ES-I3 (cell line): ENCODE results near the gene PLA2G15.

Experiments
- H3K36me3 ChIP-seq: 2 replicates; pipeline ENCODE4 v1.6.1; 2013; ENCODE audit warnings: mild to moderate bottlenecking, low read length, control low read depth, moderate library complexity; ENCODE audit not compliant: insufficient read depth
- H3K4me1 ChIP-seq: 2 replicates; pipeline ENCODE4 v1.6.1; 2013; ENCODE audit warnings: mild to moderate bottlenecking, control low read depth, low read length; ENCODE audit not compliant: insufficient read depth
- H3K9ac ChIP-seq: 2 replicates; pipeline ENCODE4 v1.6.1; 2013; ENCODE audit warnings: low read depth, mild to moderate bottlenecking, low read length, moderate library complexity
- H3K9me3 ChIP-seq: 2 replicates; pipeline ENCODE4 v1.6.1; 2013; ENCODE audit warnings: mild to moderate bottlenecking, low read length, moderate library complexity; ENCODE audit not compliant: control insufficient read depth, insufficient read depth

The PLA2G15 gene

GRCh38 chr16:68298907-68299561 is 53.9 kb downstream of the PLA2G15 start:
- Histone ChIP-seq H3K4me1 (peaks cover 3% of the 10 kb centered on the region), H3K9me3 (no peaks in the 10 kb centered on the region), H3K36me3 (peaks cover 29% of the 10 kb centered on the region), H3K9ac (no peak overlapping the region)

- Histone ChIP-seq H3K36me3 (peaks cover 30% of the 10 kb centered on the region), H3K4me1 (peaks cover 3% of the 10 kb centered on the region), H3K9me3 (no peaks in the 10 kb centered on the region), H3K9ac (no peak overlapping the region)
Measured at GRCh38 chr16:68299571-68300453, 54.6 kb downstream of the PLA2G15 start.

GRCh38 chr16:68300734-68301459 is 55.7 kb downstream of the PLA2G15 start:
- H3K36me3 ChIP-seq = peaks cover 40% of the 10 kb centered on the region
- H3K4me1 ChIP-seq = peaks cover 3% of the 10 kb centered on the region
- H3K9me3 ChIP-seq = no peaks in the 10 kb centered on the region
- H3K9ac ChIP-seq = no peak overlapping the region

GRCh38 chr16:68306633-68307032 is 61.5 kb downstream of the PLA2G15 start:
- Histone ChIP-seq H3K36me3 (peaks cover 16% of the 10 kb centered on the region), H3K9me3 (no peaks in the 10 kb centered on the region), H3K4me1 (peaks cover 6% of the 10 kb centered on the region; the same call in 1 of the 2 replicates), H3K9ac (no peak overlapping the region)

- Histone ChIP-seq H3K9me3 (no peaks in the 10 kb centered on the region), H3K9ac (peak overlapping the region; percentile 88), H3K36me3 (peaks cover 12% of the 10 kb centered on the region), H3K4me1 (peaks cover 8% of the 10 kb centered on the region; the same call in 1 of the 2 replicates)
Measured at GRCh38 chr16:68309799-68310198, 64.6 kb downstream of the PLA2G15 start.

- peaks cover 7% of the 10 kb centered on the region; the same call in 1 of the 2 replicates for H3K36me3 ChIP-seq
- peaks cover 13% of the 10 kb centered on the region for H3K4me1 ChIP-seq
- peak overlapping the region; percentile 88 for H3K9ac ChIP-seq
Measured at GRCh38 chr16:68310437-68310773, 65.2 kb downstream of the PLA2G15 start.

More at GRCh38 chr16:68310437-68310773, 65.2 kb downstream of the PLA2G15 start:
- no peaks in the 10 kb centered on the region for H3K9me3 ChIP-seq
